ENCODE data around the gene CFAP97D2.
"Not testable (repeated sequence)": the region's sequence is repeated elsewhere in the genome, so short reads cannot be mapped to it uniquely, and the experiment has no call there.

The CFAP97D2 gene

GRCh38 chr13:114236227-114236626 lies 57.2 kb downstream of the CFAP97D2 start:
- no peak for DNase-seq

- DNase-seq: no peak
Measured at GRCh38 chr13:114237415-114238112, 58.5 kb downstream of the CFAP97D2 start.

- no peak for DNase-seq
Measured at GRCh38 chr13:114241918-114242317, 62.9 kb downstream of the CFAP97D2 start.

GRCh38 chr13:114243971-114244370 lies 64.9 kb downstream of the CFAP97D2 start:
- no peak for DNase-seq

GRCh38 chr13:114244637-114245036 lies 65.6 kb downstream of the CFAP97D2 start:
- no peak for DNase-seq

GRCh38 chr13:114248011-114248410 lies 69.0 kb downstream of the CFAP97D2 start:
- no peak for DNase-seq

GRCh38 chr13:114249077-114249476 lies 70.0 kb downstream of the CFAP97D2 start:
- no peak for DNase-seq

GRCh38 chr13:114251639-114252440 lies 72.8 kb downstream of the CFAP97D2 start:
- not testable (repeated sequence) for DNase-seq

- DNase-seq: no peak
Measured at GRCh38 chr13:114256547-114256946, 77.5 kb downstream of the CFAP97D2 start.

GRCh38 chr13:114257014-114257413 lies 78.0 kb downstream of the CFAP97D2 start:
- no peak for DNase-seq

- no peak for DNase-seq
Measured at GRCh38 chr13:114258589-114258988, 79.5 kb downstream of the CFAP97D2 start.

GRCh38 chr13:114259374-114259773 lies 80.3 kb downstream of the CFAP97D2 start:
- DNase-seq: no peak

- DNase-seq: no peak
Measured at GRCh38 chr13:114259974-114260373, 80.9 kb downstream of the CFAP97D2 start.

- no peak for DNase-seq
Measured at GRCh38 chr13:114260814-114261213, 81.8 kb downstream of the CFAP97D2 start.

GRCh38 chr13:114261328-114261965 lies 82.4 kb downstream of the CFAP97D2 start:
- no peak for DNase-seq

GRCh38 chr13:114263578-114263977 lies 84.5 kb downstream of the CFAP97D2 start:
- DNase-seq: no peak

- not testable (repeated sequence) for DNase-seq
Measured at GRCh38 chr13:114264313-114264712, 85.3 kb downstream of the CFAP97D2 start.

GRCh38 chr13:114264886-114265611 lies 86.0 kb downstream of the CFAP97D2 start:
- no peak for DNase-seq

GRCh38 chr13:114266241-114266640 lies 87.2 kb downstream of the CFAP97D2 start:
- DNase-seq: no peak

GRCh38 chr13:114268344-114269280 lies 89.6 kb downstream of the CFAP97D2 start:
- DNase-seq: no peak

GRCh38 chr13:114269281-114269770 lies 90.3 kb downstream of the CFAP97D2 start:
- DNase-seq: no peak
